Activated naive CD8-positive, alpha-beta T cell treated with anti-CD3 and anti-CD28 coated beads, Interleukin-2, amount 10 ng/mL, durations not matched to agents 7 days and 5 days (primary cell): Measurements from ENCODE around the gene ARID4B. TPM values are rescaled to one million over a fixed set of nuclear protein-coding genes. Genes with fewer than 3 reads are reported as not detected.
"Not testable (repeated sequence)": the region's sequence is repeated elsewhere in the genome, so short reads cannot be mapped to it uniquely, and the experiment has no call there.

Experiments
- ATAC-seq: fragments of 150-1000 bp; cut with Tn5 transposase; one replicate; pipeline ENCODE4 v1.10.0; 2021; ENCODE audit warnings: low read depth, moderate library complexity
- POLR2A ChIA-PET: fragments of 350-600 bp; sonication (Branson Sonifier 250); formaldehyde crosslinking; loops from one replicate; lab custom pipeline; 2021; ENCODE audit warnings: antibody characterized with exemption; lab: Charles Lee
- DNase-seq: peaks from one replicate; pipeline ENCODE4 v3.0.0; 2021
- H3K27ac Mint-ChIP-seq: one replicate; pipeline ENCODE4 v1.8.0; 2022; ENCODE audit warnings: mild to moderate bottlenecking, mixed read lengths
- H3K27me3 Mint-ChIP-seq: one replicate; pipeline ENCODE4 v1.8.0; 2022; ENCODE audit warnings: mild to moderate bottlenecking, moderate library complexity, mixed read lengths
- H3K36me3 Mint-ChIP-seq: one replicate; pipeline ENCODE4 v1.8.0; 2021; ENCODE audit warnings: mild to moderate bottlenecking, mixed read lengths
- H3K4me1 Mint-ChIP-seq: one replicate; pipeline ENCODE4 v1.8.0; 2021; ENCODE audit warnings: mixed read lengths
- H3K4me3 Mint-ChIP-seq: one replicate; pipeline ENCODE4 v1.8.0; 2022; ENCODE audit warnings: mild to moderate bottlenecking, moderate library complexity, mixed read lengths
- H3K9me3 Mint-ChIP-seq: one replicate; pipeline ENCODE4 v1.8.0; 2021; ENCODE audit warnings: mixed read lengths
- total RNA-seq, 2 experiments: library from RNA; stranded (reverse); gene quantifications; one replicate each; pipeline ENCODE4 v1.2.3, GENCODE V29; 2021

The ARID4B gene
- total RNA-seq, 2 experiments from 2014 or later = 62.3 to 66.6 TPM

- Mint-ChIP-seq H3K9me3 (peaks cover 3% of the 10 kb centered on the region), H3K4me3 (no peak overlapping the region), H3K4me1 (peaks cover 19% of the 10 kb centered on the region), H3K36me3 (peaks cover 9% of the 10 kb centered on the region), H3K27me3 (no peaks in the 10 kb centered on the region), H3K27ac (no peak overlapping the region)
- ATAC-seq (no peak), DNase-seq (no peak)
- POLR2A ChIA-PET = no interaction called here
Observed at GRCh38 chr1:235266967-235267366, 61.0 kb downstream of the ARID4B start.

- POLR2A ChIA-PET = no interaction called here
- Mint-ChIP-seq H3K36me3 (peaks cover 7% of the 10 kb centered on the region), H3K27me3 (no peaks in the 10 kb centered on the region), H3K4me1 (peaks cover 18% of the 10 kb centered on the region), H3K4me3 (no peak overlapping the region), H3K9me3 (peaks cover 3% of the 10 kb centered on the region), H3K27ac (no peak overlapping the region)
- no peak for ATAC-seq
- DNase-seq = no peak
Observed at GRCh38 chr1:235266325-235266724, 61.7 kb downstream of the ARID4B start.

GRCh38 chr1:235265900-235266299 lies 62.1 kb downstream of the ARID4B start:
- Mint-ChIP-seq H3K27ac (no peak overlapping the region), H3K4me1 (peaks cover 15% of the 10 kb centered on the region), H3K4me3 (no peak overlapping the region), H3K9me3 (peaks cover 3% of the 10 kb centered on the region), H3K27me3 (no peaks in the 10 kb centered on the region), H3K36me3 (peaks cover 7% of the 10 kb centered on the region)
- DNase-seq (no peak), ATAC-seq (no peak)
- POLR2A ChIA-PET = no interaction called here

- H3K27me3 Mint-ChIP-seq = no peaks in the 10 kb centered on the region
- POLR2A ChIA-PET = interaction anchor here (0.8 kb wide), 1 partner anchor 59 kb away, joined by 3 read pairs; no protein-coding TSS in a partner anchor
Observed at GRCh38 chr1:235264327-235264726, 63.7 kb downstream of the ARID4B start.

GRCh38 chr1:235262539-235262938 lies 65.4 kb downstream of the ARID4B start:
- no peaks in the 10 kb centered on the region for H3K9me3 Mint-ChIP-seq
- peaks cover 21% of the 10 kb centered on the region for H3K4me1 Mint-ChIP-seq
- no peak overlapping the region for H3K27ac Mint-ChIP-seq
- POLR2A ChIA-PET = no interaction called here
- no peaks in the 10 kb centered on the region for H3K27me3 Mint-ChIP-seq
- H3K36me3 Mint-ChIP-seq = peaks cover 5% of the 10 kb centered on the region
- no peak overlapping the region for H3K4me3 Mint-ChIP-seq
- ATAC-seq (no peak), DNase-seq (no peak)

More at GRCh38 chr1:235264327-235264726, 63.7 kb downstream of the ARID4B start:
- peaks cover 18% of the 10 kb centered on the region for H3K4me1 Mint-ChIP-seq
- H3K36me3 Mint-ChIP-seq = peaks cover 9% of the 10 kb centered on the region
- peaks cover 3% of the 10 kb centered on the region for H3K9me3 Mint-ChIP-seq
- ATAC-seq (no peak), DNase-seq (no peak)
- no peak overlapping the region for H3K4me3 Mint-ChIP-seq
- H3K27ac Mint-ChIP-seq = no peak overlapping the region

- H3K27ac Mint-ChIP-seq = no peak overlapping the region
Observed at GRCh38 chr1:235261243-235261642, 66.7 kb downstream of the ARID4B start.

GRCh38 chr1:235259133-235259778 lies 68.7 kb downstream of the ARID4B start:
- Mint-ChIP-seq H3K36me3 (peaks cover 4% of the 10 kb centered on the region), H3K27ac (no peak overlapping the region), H3K9me3 (no peaks in the 10 kb centered on the region), H3K27me3 (no peaks in the 10 kb centered on the region), H3K4me1 (peaks cover 26% of the 10 kb centered on the region), H3K4me3 (no peak overlapping the region)
- DNase-seq = no peak
- peak; percentile 52 for ATAC-seq
- POLR2A ChIA-PET = no interaction called here

More at GRCh38 chr1:235261243-235261642, 66.7 kb downstream of the ARID4B start:
- Mint-ChIP-seq H3K4me1 (peaks cover 24% of the 10 kb centered on the region), H3K9me3 (no peaks in the 10 kb centered on the region), H3K36me3 (peaks cover 6% of the 10 kb centered on the region), H3K4me3 (no peak overlapping the region), H3K27me3 (no peaks in the 10 kb centered on the region)
- ATAC-seq (no peak), DNase-seq (no peak)
- POLR2A ChIA-PET = no interaction called here

GRCh38 chr1:235258068-235258467 lies 69.9 kb downstream of the ARID4B start:
- ATAC-seq, POLR2A ChIA-PET, H3K27ac Mint-ChIP-seq, DNase-seq, H3K36me3 Mint-ChIP-seq, H3K27me3 Mint-ChIP-seq, H3K4me3 Mint-ChIP-seq, H3K9me3 Mint-ChIP-seq: not testable (repeated sequence)
- peaks cover 30% of the 10 kb centered on the region for H3K4me1 Mint-ChIP-seq

- H3K27me3 Mint-ChIP-seq = no peaks in the 10 kb centered on the region
- no peak overlapping the region for H3K27ac Mint-ChIP-seq
- no peak for DNase-seq
- H3K4me1 Mint-ChIP-seq = peaks cover 26% of the 10 kb centered on the region
- H3K4me3 Mint-ChIP-seq = no peak overlapping the region
- H3K36me3 Mint-ChIP-seq = peaks cover 6% of the 10 kb centered on the region
- POLR2A ChIA-PET = no interaction called here
- no peaks in the 10 kb centered on the region for H3K9me3 Mint-ChIP-seq
- no peak for ATAC-seq
Observed at GRCh38 chr1:235254721-235255120, 73.3 kb downstream of the ARID4B start.

- no peaks in the 10 kb centered on the region for H3K9me3 Mint-ChIP-seq
- POLR2A ChIA-PET = no interaction called here
- H3K27me3 Mint-ChIP-seq = no peaks in the 10 kb centered on the region
- no peak overlapping the region for H3K4me3 Mint-ChIP-seq
- H3K36me3 Mint-ChIP-seq = peaks cover 8% of the 10 kb centered on the region
- DNase-seq = no peak
- H3K27ac Mint-ChIP-seq = no peak overlapping the region
- peaks cover 18% of the 10 kb centered on the region for H3K4me1 Mint-ChIP-seq
- peak; percentile 89 for ATAC-seq
Observed at GRCh38 chr1:235253219-235253962, 74.6 kb downstream of the ARID4B start.

- H3K4me3 Mint-ChIP-seq = no peak overlapping the region
- ATAC-seq (no peak), DNase-seq (no peak)
- H3K27me3 Mint-ChIP-seq = no peaks in the 10 kb centered on the region
- H3K9me3 Mint-ChIP-seq = no peaks in the 10 kb centered on the region
- POLR2A ChIA-PET = no interaction called here
- peaks cover 16% of the 10 kb centered on the region for H3K36me3 Mint-ChIP-seq
- peaks cover 21% of the 10 kb centered on the region for H3K4me1 Mint-ChIP-seq
- no peak overlapping the region for H3K27ac Mint-ChIP-seq
Observed at GRCh38 chr1:235250430-235250829, 77.5 kb downstream of the ARID4B start.

GRCh38 chr1:235246022-235246948 lies 81.7 kb downstream of the ARID4B start:
- peaks cover 24% of the 10 kb centered on the region for H3K4me1 Mint-ChIP-seq
- no peak overlapping the region for H3K4me3 Mint-ChIP-seq
- ATAC-seq (no peak), DNase-seq (no peak)
- H3K27ac Mint-ChIP-seq = no peak overlapping the region
- H3K9me3 Mint-ChIP-seq = no peaks in the 10 kb centered on the region
- POLR2A ChIA-PET = no interaction called here
- no peaks in the 10 kb centered on the region for H3K27me3 Mint-ChIP-seq
- H3K36me3 Mint-ChIP-seq = peaks cover 17% of the 10 kb centered on the region

GRCh38 chr1:235244974-235245592 lies 82.9 kb downstream of the ARID4B start:
- H3K4me3 Mint-ChIP-seq = peak overlapping the region; percentile 28
- H3K36me3 Mint-ChIP-seq = peaks cover 17% of the 10 kb centered on the region
- H3K4me1 Mint-ChIP-seq = peaks cover 31% of the 10 kb centered on the region
- POLR2A ChIA-PET = no interaction called here
- DNase-seq = no peak
- H3K9me3 Mint-ChIP-seq = no peaks in the 10 kb centered on the region
- peak overlapping the region; percentile 6 for H3K27ac Mint-ChIP-seq
- no peaks in the 10 kb centered on the region for H3K27me3 Mint-ChIP-seq
- ATAC-seq = no peak
